CD4-positive, alpha-beta T cell treated with Interleukin-17A for 1 hour (primary cell): ENCODE data around the gene NDST1.

Experiments
- DNase-seq: peaks from one replicate; pipeline ENCODE4 v3.0.0-alpha.2; 2020

Gene NDST1

DNA sequence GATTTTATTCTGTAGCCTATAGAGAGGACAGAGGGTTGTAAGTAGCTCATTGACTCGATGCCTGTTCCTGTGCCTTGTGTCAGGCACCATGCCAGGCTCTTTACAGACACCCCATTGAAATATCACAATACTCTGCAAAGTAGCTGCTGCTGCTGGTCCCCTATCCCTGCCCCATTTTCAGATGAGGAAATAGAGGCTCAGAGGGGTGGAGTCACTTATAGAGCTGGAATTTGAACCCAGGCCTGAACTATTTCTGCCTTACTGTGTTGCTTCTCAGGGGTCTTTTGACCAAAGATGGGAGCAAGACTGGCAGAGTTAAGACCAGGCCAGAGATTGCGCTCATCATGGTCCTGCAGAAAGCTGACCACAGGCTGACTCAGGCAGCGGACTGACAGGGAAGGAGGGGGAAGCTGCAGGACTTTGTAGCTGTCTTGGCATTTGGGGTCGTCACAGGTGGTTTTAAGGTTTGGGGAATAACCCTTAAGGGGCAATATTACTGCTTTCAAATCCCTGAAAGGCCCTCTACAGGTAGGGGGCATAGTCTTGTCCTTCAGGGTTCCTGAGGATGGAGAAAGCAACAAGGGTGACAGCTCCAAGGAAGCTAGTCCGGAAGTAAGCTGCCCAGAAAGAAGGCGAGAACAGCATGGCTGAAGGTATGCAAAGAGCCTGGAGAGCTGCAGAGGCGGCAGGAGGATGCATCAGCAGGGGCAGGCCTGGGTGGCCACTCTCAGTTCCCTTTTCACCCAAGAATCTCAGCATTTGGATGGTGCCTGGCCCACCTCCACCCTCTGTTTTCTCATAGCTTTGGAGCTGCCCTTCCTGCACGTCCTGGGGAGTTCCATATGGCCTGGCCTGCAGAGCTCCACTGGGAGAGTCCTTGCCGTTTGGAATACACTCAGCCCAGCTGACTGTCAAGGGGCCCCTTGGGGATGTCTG, 18.3 kb upstream of the NDST1 start:
- no peak for DNase-seq

DNA sequence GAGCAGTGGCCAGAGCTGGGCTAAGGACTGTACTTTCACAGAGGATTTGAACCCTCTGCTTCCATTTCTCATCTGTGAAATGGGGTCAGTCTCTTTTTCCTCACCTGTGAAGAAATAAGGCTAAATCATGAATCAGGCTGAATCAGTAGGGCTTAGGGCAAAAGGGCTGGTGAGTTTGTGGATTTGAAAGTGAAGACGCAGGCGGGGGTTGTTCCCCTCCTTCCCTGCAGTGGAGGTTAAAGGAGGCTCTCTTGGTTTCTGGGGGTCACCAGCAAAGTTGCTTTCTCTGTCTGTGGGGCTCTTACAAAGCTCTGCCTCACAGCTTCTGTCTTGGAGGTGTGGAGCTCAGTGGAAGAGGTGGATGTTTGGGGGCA, 17.6 kb upstream of the NDST1 start:
- DNase-seq = no peak

DNA sequence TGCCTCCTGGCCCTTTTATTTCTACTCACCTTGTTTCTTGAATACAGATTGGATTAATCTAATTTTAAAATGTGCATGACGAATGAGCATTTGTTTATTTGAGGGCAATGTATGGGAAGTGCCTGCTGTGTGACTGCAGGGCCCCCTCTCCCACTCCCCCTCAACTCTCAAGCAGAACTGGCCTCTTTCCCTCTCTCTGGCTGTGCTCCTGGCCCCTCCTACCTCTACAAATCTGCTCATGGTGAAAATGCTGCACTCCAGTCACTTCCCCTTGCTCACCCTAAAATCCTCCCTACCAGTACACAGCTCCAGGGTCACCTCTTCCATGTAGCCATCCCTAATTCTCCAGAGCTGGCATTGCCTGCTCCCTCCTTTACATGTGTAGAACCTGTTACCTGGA, 17.2 kb upstream of the NDST1 start:
- DNase-seq = no peak

DNA sequence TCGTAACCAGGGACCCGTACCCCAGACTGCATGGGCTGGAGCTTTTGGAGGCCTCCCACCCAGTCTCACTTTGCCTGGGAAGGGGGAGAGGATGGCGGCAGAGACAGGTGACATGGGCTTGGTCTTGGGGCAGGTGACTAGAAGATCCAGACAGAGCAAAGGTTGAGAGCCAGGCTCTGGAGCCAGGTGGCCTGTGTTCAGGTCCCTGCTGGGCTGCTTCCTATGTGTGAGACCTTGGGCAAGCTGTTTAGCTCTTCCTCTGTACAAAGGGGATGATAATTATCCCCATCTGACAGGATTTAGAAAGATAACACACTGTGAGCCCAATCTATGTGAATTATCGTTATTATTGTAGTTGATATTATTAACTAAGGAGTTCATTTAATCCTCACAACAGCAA, 16.1 kb upstream of the NDST1 start:
- no peak for DNase-seq

DNA sequence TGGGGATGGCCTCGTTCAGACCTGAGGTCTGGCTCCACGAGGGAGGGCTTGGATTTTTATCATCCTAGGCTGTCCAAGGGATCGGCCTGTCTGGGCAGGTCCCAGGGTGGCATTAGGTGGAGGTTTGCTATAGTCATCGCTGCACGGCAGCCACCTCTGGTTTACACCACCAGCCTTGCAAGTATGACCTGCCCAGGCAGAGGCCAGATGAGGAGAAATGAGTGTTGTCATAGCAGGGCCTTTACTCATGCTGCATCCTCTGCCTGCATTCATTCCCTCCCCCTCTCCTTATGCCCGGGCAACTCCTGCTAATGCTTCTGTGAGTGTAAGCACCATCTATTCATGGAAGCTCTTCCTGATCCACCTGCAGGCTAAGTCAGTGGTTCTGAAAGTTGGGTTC, 15.3 kb upstream of the NDST1 start:
- DNase-seq = no peak

DNA sequence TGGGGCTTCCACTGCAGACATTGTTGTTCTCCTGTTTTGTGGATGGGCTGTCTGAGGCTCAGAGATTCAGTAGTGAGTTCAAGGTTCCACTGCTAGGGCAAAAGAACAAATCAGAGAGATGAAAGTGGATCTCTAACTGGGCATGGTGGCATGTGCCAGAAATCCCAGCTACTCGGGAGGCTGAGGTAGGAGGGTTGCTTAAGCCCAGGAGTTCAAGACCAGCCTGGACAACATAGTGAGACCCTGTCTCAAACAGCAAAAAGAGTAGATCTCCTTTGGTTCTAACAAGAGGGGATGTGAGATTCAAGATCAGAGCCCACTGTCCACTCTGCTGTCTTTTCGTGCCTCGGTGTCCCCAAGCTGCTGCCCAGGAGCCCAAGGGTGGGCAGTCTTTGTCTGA, 11.8 kb upstream of the NDST1 start:
- no peak for DNase-seq

DNA sequence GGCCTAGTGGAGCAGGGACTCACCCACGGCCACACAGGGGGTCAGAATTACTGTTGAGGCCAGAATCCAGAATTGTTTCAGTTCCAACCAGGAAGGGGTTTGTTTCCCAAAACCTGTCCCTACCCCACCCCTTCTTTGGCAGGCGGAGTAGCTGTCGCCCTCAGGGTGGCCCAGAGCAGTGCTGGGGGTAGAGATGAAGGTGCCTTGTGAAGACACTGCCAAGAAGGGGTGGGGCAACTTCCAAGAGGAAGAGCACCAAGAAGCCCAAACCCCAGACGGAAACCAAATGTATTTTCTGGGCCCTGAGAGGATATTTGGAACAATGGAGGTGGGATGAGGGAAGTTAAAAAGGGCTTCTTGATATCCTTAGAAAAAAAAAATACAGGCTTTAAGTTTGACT, 11.4 kb upstream of the NDST1 start:
- no peak for DNase-seq

DNA sequence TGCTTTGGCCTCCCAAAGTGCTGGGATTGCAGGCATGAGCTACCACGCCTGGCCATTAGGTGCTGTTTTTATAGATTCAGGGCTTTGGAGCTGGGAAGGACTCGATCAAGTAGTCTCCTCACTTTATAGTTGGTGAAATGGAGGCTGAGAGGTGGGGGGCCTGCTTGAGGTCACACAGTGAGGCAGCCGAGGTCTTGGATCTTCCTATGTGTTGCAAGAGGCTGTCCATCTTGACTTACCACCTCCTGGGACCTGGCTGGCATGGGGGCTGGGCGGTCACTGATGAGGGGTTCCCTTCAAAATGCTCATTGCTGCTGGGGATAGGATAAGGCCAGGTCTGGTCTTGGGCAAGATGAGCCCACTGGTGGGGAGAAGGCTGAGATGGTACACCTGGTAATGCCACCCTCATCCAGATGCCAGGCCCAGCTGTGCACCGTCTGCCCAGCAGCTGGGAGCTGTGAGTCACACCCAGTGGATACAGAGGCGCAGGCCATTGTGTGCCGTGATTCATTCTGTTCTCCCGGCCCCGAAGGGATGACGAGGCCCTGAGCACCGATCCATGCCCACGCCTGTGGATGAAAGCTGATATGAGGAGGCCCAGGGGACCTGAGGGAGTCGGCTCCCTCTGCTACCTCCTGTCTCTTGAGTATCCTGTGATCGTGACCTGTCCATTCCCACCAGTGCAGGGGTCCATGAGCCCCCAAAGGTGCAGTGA, 10.5 kb upstream of the NDST1 start:
- no peak for DNase-seq

DNA sequence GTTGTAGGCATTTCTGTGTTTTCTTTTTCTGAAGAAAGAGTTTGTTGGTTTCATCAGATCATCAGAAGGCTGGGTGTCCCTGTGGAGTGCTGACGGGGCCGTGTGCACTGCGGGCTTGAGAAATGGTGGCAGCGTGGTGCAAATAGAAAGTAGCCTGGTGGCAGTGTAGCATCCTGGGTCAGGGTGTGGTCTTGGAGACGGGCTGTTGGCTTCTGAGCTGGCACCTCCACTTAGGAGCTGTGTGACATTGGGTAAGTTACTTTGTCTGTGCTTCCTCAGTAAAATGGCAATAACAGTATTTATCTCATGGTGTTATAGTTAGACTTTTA, 10.0 kb upstream of the NDST1 start:
- DNase-seq = no peak

DNA sequence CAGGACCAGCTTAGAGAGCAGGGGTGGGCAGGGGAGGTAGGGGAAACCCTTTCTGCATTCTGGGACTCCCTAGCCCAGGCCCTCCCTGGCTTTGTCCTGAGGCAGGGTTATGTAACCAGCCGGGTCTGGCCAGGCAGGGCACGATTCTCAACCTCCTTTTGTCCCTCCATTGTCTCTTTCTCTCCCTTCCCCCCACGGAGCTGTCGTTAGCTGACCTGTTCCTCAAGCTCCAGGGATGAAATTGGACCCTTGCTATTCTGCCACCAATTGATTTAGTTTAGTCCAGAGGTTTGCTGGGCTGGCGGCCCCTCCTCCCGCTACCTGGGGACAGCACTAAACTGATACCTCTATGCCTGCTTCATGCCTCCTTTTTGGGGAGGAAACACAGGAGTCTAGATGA, 9.4 kb upstream of the NDST1 start:
- no peak for DNase-seq

DNA sequence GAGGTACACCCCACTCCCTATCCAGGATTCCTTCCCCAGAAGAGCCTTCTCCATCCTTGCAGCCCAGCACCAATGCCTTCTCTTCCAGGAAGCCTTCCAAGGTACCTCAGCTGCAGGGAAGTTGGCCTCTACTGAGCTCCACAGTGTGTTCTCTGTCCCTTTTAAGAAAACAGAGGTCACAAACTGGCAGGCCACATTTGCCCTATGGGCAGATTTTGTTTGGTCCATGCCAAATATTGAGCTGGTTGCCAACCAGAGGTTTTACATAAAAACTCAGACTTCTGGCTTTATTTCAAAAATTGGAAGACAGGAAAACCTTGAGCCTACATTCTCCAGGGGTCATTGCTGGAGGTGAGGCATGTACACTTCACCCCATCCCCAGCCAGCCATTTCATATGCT, 9.0 kb upstream of the NDST1 start:
- DNase-seq = no peak

DNA sequence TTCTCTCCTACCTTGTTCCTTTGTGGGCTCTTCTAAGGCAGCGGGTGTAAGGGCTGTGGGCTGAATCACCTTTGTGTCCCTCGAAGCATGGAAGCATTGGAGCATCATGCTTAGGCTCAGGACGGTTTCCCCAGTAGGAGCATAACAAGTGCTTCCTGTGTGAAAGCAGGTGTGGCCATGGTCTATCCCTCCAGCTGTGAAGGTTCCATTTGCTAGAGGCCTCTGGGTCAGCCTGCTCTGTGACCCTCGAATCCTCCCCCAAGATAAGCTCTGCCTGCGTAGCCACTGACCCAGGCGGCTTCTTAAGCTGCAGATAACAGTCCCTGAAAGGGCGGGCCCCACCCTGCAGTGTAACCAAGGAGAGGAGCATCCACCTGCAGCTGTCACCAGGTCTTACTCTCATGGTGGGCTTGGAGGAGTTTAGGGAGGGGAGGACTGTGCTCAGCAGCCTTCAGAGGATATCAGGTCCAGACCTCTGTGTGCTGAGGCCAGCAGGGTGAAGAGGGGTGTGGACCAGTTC, 8.4 kb upstream of the NDST1 start:
- DNase-seq = no peak

DNA sequence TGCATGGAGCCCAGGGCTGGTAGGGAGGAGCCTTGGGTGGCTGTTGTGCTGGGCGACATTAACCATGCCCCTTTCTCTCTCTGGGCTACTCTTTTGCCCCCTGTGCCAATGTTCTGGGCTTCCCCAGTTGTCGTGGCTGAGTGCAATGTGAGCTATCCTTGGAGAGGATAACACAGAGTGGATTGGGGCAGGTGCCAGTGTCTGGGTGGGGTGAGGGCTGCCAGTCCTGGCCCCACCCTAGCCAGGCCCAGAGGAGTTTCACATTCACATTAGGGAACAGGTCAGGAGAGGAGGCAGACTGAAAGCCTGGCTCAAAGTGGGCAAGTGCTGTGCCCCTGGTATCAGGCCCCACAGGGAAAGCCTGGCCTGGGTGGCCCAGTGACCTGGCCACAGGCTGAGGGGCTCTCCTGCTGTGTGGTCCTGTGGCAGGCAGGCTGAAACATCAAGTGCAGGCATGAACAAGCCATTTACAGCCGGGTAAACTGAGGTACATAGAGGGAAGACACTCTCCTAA, 7.5 kb upstream of the NDST1 start:
- no peak for DNase-seq

DNA sequence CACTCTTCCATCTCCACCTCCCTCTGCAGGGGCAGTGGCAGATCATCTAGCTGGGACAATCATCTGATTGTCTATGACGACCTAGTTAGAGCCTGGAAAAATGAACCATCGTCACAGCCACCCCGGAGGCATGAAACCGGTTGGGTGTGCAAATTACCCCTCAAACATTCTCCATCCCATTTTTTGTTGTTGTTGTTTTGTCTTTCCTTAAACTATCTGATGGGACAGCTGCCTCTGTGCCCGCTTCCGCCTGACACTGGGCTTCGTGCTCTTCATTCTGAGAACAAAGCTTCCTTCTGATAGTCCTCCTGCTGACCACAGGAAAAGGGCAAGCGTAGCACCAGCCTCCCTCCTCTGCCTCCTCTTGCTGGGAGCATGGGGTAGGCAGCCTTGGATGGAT, 7.0 kb upstream of the NDST1 start:
- no peak for DNase-seq

DNA sequence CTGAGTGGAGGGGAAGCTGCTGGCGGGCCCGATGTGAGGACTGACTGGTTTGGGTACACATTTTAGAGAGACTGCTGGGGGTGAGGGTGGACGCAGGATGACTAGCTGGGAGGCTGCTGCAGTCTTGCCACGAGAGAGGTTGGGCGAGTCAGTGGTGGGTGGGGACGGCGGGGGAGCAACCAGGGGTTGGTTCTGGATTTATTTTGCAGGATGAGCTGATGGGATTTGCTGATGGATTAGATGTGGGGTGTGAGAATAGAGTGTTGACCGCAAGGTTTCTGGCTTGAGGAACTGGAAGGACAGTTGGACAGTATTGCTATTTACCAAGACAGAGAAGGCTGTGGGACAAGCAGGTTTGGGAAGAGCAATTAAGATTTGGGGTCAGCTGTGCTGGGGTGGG, 5.8 kb upstream of the NDST1 start:
- DNase-seq = no peak

DNA sequence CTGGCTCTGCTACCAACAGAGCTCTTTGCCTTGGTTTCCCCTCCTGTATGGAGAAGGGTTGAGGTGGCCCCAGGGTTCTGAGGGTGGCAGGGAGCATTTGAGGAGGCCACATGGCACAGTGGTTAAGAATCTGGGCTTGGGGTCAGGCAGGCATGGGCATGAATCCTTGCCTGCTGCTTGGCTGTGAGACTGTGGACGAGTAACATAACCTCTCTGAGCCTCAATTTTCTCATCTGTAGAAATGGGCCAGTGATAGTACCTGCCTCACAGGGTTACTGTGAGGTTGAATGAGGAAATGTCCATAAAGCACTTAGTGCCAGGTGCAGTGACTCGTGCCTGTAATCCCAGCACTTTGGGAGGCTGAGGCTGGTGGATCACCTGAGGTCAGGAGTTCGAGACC, 5.1 kb upstream of the NDST1 start:
- no peak for DNase-seq

DNA sequence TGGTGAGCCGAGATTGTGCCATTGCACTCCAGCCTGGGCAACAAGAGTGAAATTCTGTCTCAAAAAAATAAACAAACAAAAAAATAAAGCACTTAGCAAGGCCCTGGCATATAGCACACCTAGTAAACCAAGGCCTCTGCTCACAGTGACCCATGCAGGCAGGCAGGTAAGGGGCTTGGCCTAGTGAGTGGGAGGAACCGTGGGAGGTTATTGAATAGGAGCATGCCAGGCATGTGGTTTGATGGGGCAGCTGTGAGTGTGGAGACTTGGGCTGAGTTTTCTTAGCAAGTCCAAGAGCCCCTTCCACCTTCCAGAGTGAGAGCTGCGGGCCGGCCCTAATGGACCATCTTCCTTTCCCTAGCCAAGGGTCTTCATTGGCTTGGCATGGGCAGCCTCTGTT, 4.5 kb upstream of the NDST1 start:
- DNase-seq = no peak

DNA sequence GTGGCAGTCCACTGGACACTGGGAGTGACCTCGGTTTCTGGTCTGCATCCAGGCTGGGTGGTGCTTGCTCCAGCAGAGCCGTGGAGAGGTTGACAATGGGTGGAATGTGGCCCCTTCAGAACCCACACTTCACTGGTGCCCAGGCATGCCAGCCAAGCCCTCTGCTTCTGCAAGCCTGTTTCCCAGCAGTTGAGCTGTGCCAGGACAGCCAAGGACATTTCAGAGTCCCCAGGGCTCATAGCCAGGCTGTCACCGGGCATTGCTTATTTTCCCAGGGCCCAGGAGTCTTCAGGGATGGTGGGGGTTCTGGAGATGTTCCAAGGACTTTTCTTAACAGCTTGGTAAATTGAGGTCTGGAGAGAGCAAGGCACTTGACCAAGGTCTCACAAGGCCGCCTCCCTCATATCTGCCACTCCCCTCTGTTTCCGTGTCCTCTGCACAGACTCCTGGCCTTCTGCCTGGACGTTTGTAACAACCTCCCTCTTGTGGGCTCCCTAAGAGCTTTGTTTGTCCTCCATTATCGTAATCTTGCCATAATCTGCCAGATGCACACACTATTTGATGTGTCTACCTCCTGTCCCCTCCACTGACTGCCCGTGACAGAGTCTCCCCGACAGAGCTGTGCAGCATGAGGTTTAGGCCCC, 3.8 kb upstream of the NDST1 start:
- DNase-seq = no peak

DNA sequence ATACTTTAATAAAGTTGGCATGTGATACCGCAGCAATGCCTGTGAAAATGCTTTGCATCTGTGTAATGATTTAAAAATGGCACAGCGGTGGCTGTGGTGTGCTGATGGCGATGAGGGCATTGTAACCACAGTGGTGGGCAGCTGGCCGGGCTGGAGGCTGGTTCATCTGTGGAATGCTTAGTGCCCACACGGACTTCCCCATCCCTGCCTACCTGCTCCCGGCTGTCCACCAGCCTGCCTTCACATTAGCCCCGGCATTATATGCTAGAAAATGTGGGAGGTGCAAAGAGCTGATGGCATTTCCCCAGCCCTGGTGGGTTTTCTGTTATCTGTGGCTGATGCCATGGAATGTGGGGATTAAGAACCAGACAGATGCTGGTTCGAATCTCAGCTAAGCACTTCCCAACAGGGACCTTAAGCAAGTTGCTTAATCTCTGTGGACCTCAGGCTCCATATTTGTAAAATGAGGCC, 2.9 kb upstream of the NDST1 start:
- no peak for DNase-seq

DNA sequence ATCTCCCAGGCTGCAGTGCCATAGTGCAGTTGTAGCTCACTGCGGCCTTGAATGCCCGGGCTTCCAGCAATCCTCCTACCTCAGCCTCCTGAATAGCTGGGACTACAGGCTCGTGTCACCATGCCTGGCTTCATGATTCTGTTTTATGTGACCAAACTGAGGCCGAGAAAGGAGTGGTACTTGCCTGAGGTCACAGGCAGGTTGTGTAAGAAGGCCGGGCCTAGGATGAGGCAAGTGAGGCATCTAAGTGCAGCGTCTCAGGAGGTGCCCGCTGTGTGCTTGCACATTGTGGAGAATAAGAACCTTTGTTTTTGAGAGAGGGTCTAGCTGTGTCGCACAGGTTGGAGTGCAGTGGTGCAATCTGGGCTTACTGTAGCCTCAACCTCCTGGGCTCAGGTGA, 2.1 kb upstream of the NDST1 start:
- no peak for DNase-seq

DNA sequence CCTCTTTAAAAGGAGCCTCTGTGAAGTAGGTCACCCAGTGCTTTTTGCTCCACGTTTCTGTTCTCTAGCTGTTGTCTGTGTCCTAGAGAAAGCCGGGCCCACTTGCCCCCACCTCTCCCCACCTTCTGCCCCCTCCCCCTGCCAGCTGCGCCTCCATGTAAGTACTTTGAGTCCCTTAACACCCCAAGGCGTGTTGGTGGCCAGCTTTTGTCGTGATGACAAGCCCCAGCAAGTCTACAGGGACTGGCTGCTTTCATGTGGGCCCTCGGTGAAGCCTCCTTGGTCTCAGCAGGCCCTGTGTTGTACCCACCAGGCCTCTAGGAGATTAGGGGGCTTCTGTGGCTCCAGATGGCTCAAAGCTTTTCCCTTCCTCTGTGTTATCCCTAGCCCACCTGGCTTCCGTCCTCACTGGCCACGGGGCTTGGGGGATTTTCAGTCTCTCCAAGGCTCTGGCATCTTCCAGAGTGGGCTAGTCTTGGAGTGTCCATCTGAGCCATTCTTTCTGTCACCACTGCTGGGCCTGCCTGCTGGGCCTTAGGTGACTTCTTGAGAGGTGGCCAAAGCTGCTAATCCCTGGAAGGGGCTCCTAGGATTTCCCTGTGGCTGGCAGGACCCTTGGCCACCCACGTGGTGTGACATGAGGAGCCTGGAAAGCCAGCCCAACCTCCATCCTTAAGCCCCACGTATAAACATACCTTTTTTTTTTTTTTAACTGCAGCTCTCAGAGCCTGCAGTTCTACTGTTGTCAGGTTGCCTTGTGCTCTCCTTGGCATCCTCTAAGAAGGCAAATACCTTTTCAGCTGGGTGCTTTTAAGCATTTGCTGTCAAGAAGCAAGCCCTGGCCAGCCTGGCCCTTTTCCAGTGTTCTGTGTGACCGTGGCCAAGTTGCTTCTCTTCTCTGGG, 1.1 kb upstream of the NDST1 start:
- no peak for DNase-seq

DNA sequence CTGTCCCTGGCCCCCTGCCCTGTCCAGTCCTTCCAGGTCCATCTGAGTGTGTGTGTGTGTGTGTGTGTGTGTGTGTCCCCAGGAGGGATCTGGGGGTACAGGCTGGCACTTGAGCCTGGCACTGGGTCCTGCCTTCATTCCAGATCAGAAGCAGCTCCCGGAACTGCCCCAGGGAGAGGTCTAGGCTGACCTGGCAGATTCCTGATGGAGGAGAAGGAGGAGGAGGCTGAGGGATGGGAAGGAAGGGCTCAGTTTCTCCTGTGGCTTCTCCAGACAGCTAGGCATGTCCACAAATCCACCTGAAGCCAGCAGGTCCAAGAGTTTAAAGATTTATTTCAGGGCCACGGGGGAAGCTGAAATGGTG, 328 bp downstream of the NDST1 start:
- no peak for DNase-seq

DNA sequence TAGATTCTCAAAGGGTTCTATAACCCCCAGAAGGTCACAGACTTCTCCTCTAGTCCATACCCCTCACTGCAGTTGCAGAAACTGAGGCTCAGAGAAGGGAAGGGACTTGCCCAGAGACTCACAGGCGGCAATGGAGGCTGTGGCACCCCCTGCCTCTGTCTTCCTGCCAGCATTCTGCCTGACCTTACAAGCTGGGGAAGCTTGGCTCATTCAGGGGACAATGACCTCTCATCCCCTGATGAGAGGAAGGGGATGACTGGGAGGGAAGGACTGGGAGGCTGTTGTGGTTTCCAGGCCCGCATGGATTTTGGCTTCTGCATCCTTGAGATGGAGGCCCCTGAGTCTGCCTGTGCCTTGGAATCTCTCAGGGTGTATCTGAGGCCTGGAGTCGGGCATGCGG, 897 bp downstream of the NDST1 start:
- no peak for DNase-seq
